UCSD-AML1 (cell line): ENCODE measurements around the gene ASB11.

Source experiments
- DNase-seq: peaks from one replicate; lab custom pipeline; 2025; ENCODE audit not compliant: unreplicated experiment; lab: John Stamatoyannopoulos, UW

The ASB11 gene

DNA sequence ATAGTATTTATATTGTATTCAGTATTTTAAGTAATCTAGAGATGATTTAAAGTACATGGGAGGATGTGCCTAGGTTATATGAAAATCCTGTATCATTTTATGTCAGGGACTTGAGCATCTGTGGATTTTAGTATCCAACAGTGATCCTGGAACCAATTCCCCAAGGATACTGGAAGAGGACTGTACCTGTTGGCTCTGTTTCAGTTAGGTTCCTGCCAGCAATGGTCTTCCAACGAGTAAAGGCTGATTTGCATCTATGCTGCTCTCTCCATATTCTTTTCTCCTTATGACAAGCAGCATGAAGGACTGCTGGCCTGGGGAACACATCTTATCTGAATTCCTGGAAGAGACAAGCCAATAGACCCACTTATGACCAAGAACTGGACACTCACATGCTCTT, 80.4 kb downstream of the ASB11 start:
- no peak for DNase-seq

DNA sequence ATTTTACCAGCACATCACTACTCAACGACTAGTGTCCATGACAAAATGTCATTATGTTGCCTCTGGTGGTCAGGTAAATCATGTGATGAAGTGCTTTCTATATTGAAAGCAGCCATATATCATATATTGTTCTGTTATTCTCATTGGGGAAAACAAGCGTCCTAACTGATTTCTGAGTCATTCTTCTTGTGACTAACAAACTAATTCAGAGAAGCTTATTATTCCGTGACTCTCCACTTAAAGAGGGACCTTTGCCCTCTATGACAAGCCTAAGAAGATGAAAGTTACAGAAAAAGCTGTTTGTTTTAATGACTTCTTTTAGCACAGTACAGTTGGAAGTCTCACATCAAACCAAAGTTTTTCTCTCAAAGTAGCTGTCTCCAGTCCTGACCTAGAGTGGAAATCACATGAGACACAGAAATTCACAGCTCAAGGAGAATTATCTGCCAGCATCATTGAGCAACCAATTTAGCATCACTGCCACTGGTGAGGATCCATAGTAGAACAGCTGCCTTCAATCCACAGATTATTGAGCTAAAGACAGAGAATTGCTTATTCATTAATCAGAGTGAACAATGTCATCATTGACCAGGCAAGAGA, 81.9 kb downstream of the ASB11 start:
- DNase-seq = no peak
